Activated naive CD4-positive, alpha-beta T cell treated with anti-CD3 and anti-CD28 coated beads, Interleukin-2, amount 50 U/mL, for 24 hours (primary cell): Measurements from ENCODE around the gene F10.

Experiments
- H3K27ac Mint-ChIP-seq: one replicate; pipeline ENCODE4 v1.8.0; 2021; ENCODE audit warnings: mild to moderate bottlenecking, mixed read lengths
- H3K27me3 Mint-ChIP-seq: one replicate; pipeline ENCODE4 v1.8.0; 2021; ENCODE audit warnings: mixed read lengths
- H3K36me3 Mint-ChIP-seq: one replicate; pipeline ENCODE4 v1.8.0; 2021; ENCODE audit warnings: mixed read lengths
- H3K4me1 Mint-ChIP-seq: one replicate; pipeline ENCODE4 v1.8.0; 2021; ENCODE audit warnings: mixed read lengths
- H3K4me3 Mint-ChIP-seq: one replicate; pipeline ENCODE4 v1.8.0; 2021; ENCODE audit warnings: mild to moderate bottlenecking, mixed read lengths
- H3K9me3 Mint-ChIP-seq: one replicate; pipeline ENCODE4 v1.8.0; 2021; ENCODE audit warnings: mixed read lengths

F10 gene

GRCh38 chr13:113083402-113084061 is 39.1 kb upstream of the F10 start:
- H3K4me3 Mint-ChIP-seq = no peak overlapping the region
- H3K36me3 Mint-ChIP-seq = no peaks in the 10 kb centered on the region
- H3K4me1 Mint-ChIP-seq = no peaks in the 10 kb centered on the region
- H3K27ac Mint-ChIP-seq = no peak overlapping the region
- H3K9me3 Mint-ChIP-seq = no peaks in the 10 kb centered on the region
- H3K27me3 Mint-ChIP-seq = no peaks in the 10 kb centered on the region

- Mint-ChIP-seq H3K4me1 (no peaks in the 10 kb centered on the region), H3K9me3 (no peaks in the 10 kb centered on the region), H3K27me3 (no peaks in the 10 kb centered on the region), H3K36me3 (no peaks in the 10 kb centered on the region), H3K27ac (no peak overlapping the region), H3K4me3 (no peak overlapping the region)
These were observed 38.3 kb upstream of the F10 start for GRCh38 chr13:113084094-113084942.

- Mint-ChIP-seq H3K27me3 (no peaks in the 10 kb centered on the region), H3K4me1 (no peaks in the 10 kb centered on the region), H3K9me3 (no peaks in the 10 kb centered on the region), H3K4me3 (no peak overlapping the region), H3K36me3 (no peaks in the 10 kb centered on the region), H3K27ac (no peak overlapping the region)
These were observed 37.6 kb upstream of the F10 start for GRCh38 chr13:113084943-113085540.

- H3K27ac Mint-ChIP-seq = no peak overlapping the region
- H3K4me1 Mint-ChIP-seq = no peaks in the 10 kb centered on the region
- no peaks in the 10 kb centered on the region for H3K27me3 Mint-ChIP-seq
- H3K4me3 Mint-ChIP-seq = no peak overlapping the region
- no peaks in the 10 kb centered on the region for H3K36me3 Mint-ChIP-seq
- H3K9me3 Mint-ChIP-seq = no peaks in the 10 kb centered on the region
These were observed 36.4 kb upstream of the F10 start for GRCh38 chr13:113086031-113086750.

GRCh38 chr13:113086991-113087922 is 35.3 kb upstream of the F10 start:
- no peaks in the 10 kb centered on the region for H3K36me3 Mint-ChIP-seq
- no peak overlapping the region for H3K4me3 Mint-ChIP-seq
- no peaks in the 10 kb centered on the region for H3K9me3 Mint-ChIP-seq
- H3K27me3 Mint-ChIP-seq = no peaks in the 10 kb centered on the region
- H3K27ac Mint-ChIP-seq = no peak overlapping the region
- no peaks in the 10 kb centered on the region for H3K4me1 Mint-ChIP-seq

GRCh38 chr13:113087923-113088690 is 34.5 kb upstream of the F10 start:
- Mint-ChIP-seq H3K27me3 (no peaks in the 10 kb centered on the region), H3K4me3 (no peak overlapping the region), H3K9me3 (no peaks in the 10 kb centered on the region), H3K27ac (no peak overlapping the region), H3K36me3 (no peaks in the 10 kb centered on the region), H3K4me1 (no peaks in the 10 kb centered on the region)

GRCh38 chr13:113088691-113089020 is 33.9 kb upstream of the F10 start:
- no peaks in the 10 kb centered on the region for H3K27me3 Mint-ChIP-seq
- no peak overlapping the region for H3K27ac Mint-ChIP-seq
- H3K9me3 Mint-ChIP-seq = no peaks in the 10 kb centered on the region
- H3K4me1 Mint-ChIP-seq = no peaks in the 10 kb centered on the region
- H3K36me3 Mint-ChIP-seq = no peaks in the 10 kb centered on the region
- no peak overlapping the region for H3K4me3 Mint-ChIP-seq

GRCh38 chr13:113089693-113090414 is 32.7 kb upstream of the F10 start:
- no peaks in the 10 kb centered on the region for H3K4me1 Mint-ChIP-seq
- H3K36me3 Mint-ChIP-seq = no peaks in the 10 kb centered on the region
- H3K27me3 Mint-ChIP-seq = no peaks in the 10 kb centered on the region
- no peaks in the 10 kb centered on the region for H3K9me3 Mint-ChIP-seq
- H3K27ac Mint-ChIP-seq = no peak overlapping the region
- no peak overlapping the region for H3K4me3 Mint-ChIP-seq

- H3K4me3 Mint-ChIP-seq = no peak overlapping the region
- no peaks in the 10 kb centered on the region for H3K27me3 Mint-ChIP-seq
- H3K36me3 Mint-ChIP-seq = no peaks in the 10 kb centered on the region
- H3K4me1 Mint-ChIP-seq = no peaks in the 10 kb centered on the region
- no peaks in the 10 kb centered on the region for H3K9me3 Mint-ChIP-seq
- no peak overlapping the region for H3K27ac Mint-ChIP-seq
These were observed 32.2 kb upstream of the F10 start for GRCh38 chr13:113090415-113090770.

- no peak overlapping the region for H3K27ac Mint-ChIP-seq
- H3K4me3 Mint-ChIP-seq = no peak overlapping the region
- H3K27me3 Mint-ChIP-seq = no peaks in the 10 kb centered on the region
- H3K4me1 Mint-ChIP-seq = no peaks in the 10 kb centered on the region
- no peaks in the 10 kb centered on the region for H3K36me3 Mint-ChIP-seq
- no peaks in the 10 kb centered on the region for H3K9me3 Mint-ChIP-seq
These were observed 31.8 kb upstream of the F10 start for GRCh38 chr13:113090806-113091205.

- no peaks in the 10 kb centered on the region for H3K27me3 Mint-ChIP-seq
- no peaks in the 10 kb centered on the region for H3K9me3 Mint-ChIP-seq
- no peak overlapping the region for H3K4me3 Mint-ChIP-seq
- H3K36me3 Mint-ChIP-seq = no peaks in the 10 kb centered on the region
- no peak overlapping the region for H3K27ac Mint-ChIP-seq
- no peaks in the 10 kb centered on the region for H3K4me1 Mint-ChIP-seq
These were observed 31.3 kb upstream of the F10 start for GRCh38 chr13:113091211-113091771.

- no peak overlapping the region for H3K27ac Mint-ChIP-seq
- H3K36me3 Mint-ChIP-seq = no peaks in the 10 kb centered on the region
- no peaks in the 10 kb centered on the region for H3K9me3 Mint-ChIP-seq
- H3K4me3 Mint-ChIP-seq = no peak overlapping the region
- H3K4me1 Mint-ChIP-seq = no peaks in the 10 kb centered on the region
- no peaks in the 10 kb centered on the region for H3K27me3 Mint-ChIP-seq
These were observed 30.5 kb upstream of the F10 start for GRCh38 chr13:113091891-113092775.
